ENCODE measurements around the gene SLIT3. TPM values are rescaled to one million over a fixed set of nuclear protein-coding genes. Genes with fewer than 3 reads are reported as not detected.
"Not testable (repeated sequence)": the region's sequence is repeated elsewhere in the genome, so short reads cannot be mapped to it uniquely, and the experiment has no call there.

SLIT3 gene
- total RNA-seq, 1 experiment from 2014 or later, result not detected

DNA sequence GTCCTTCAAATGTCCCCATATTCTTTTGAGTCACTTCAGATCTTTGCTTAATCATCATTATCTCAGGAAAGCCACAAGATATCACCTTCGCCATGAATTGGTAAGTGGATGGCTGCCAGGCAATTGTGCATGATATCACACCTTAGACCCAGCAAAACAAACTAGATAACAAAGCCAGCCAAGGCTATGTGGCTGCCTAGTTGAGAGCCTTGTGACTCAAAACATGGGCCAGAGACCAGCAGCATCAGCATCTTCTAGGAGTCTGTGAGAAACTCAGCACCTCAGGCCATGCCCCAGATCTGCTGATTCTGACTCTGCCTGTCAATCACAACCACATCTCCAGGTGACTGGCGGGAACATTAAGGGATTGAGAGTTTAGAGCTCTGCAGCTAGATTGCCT, 82.8 kb downstream of the SLIT3 start:
- no peaks in the 10 kb centered on the region for H4K20me1 ChIP-seq (ENCODE audit: insufficient read depth)
- H3K4me3 ChIP-seq, result no peak overlapping the region
- no TSS peak for BruUV-seq (replicated peaks)
- H3K4me1 ChIP-seq (replicated peaks; ENCODE audit: insufficient read depth), result no peaks in the 10 kb centered on the region
- H3K27ac ChIP-seq, result no peak overlapping the region
- ChIA-PET CTCF (no interaction called here), POLR2A (ENCODE audit: unreplicated experiment) (no interaction called here)
- intact Hi-C loops (cut with micrococcal nuclease; ENCODE audit: unreplicated experiment), result no loop called here
- H3K79me2 ChIP-seq (ENCODE audit: low read depth), result no peaks in the 10 kb centered on the region
- H3K9me3 ChIP-seq (ENCODE audit: insufficient read depth, low read depth), result no peaks in the 10 kb centered on the region
- H3K4me2 ChIP-seq, result no peak overlapping the region
- H3K9me2 ChIP-seq (ENCODE audit: insufficient read depth), result no peaks in the 10 kb centered on the region
- H3K27me3 ChIP-seq (ENCODE audit: insufficient read depth, low read depth), result peaks cover 79% of the 10 kb centered on the region
- no peak overlapping the region for H2AFZ ChIP-seq
- DNase-seq, result no peak
- no peaks in the 10 kb centered on the region for H3F3A ChIP-seq (ENCODE audit: insufficient read depth, low read depth)
- no peaks in the 10 kb centered on the region for H3K36me3 ChIP-seq (ENCODE audit: low read depth)
- TF ChIP-seq EZH2 (IDR thresholded peaks at IDR 0.05; ENCODE audit: low read depth), result no peak
- TF ChIP-seq, protein P1, sequence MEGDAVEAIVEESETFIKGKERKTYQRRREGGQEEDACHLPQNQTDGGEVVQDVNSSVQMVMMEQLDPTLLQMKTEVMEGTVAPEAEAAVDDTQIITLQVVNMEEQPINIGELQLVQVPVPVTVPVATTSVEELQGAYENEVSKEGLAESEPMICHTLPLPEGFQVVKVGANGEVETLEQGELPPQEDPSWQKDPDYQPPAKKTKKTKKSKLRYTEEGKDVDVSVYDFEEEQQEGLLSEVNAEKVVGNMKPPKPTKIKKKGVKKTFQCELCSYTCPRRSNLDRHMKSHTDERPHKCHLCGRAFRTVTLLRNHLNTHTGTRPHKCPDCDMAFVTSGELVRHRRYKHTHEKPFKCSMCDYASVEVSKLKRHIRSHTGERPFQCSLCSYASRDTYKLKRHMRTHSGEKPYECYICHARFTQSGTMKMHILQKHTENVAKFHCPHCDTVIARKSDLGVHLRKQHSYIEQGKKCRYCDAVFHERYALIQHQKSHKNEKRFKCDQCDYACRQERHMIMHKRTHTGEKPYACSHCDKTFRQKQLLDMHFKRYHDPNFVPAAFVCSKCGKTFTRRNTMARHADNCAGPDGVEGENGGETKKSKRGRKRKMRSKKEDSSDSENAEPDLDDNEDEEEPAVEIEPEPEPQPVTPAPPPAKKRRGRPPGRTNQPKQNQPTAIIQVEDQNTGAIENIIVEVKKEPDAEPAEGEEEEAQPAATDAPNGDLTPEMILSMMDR (conservative IDR thresholded peaks at IDR 0.05), result no peak

DNA sequence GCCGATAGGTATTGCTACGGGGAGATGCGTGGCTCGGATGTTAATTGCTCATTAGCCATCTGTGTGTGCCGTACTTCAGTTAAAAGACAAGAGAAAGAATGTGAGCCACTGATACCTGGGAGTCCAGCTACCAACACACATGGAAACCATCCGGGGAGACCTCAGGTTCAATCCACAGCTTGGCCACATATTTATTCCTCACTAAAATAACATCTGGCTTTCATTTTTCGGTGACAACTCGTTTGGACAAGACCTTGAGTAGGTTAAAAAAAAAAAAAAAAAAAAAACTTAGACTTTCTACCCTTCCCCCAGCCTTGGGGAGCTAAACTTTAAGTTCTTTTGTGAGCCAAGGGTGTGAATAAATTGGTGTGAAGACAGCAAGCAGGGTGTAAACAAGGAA, 84.1 kb downstream of the SLIT3 start:
- intact Hi-C loops (cut with micrococcal nuclease; ENCODE audit: unreplicated experiment), result no loop called here
- ChIA-PET POLR2A (ENCODE audit: unreplicated experiment) (no interaction called here), CTCF (no interaction called here)
- TF ChIP-seq EZH2 (IDR thresholded peaks at IDR 0.05; ENCODE audit: low read depth), result no peak
- TF ChIP-seq, protein P1 (conservative IDR thresholded peaks at IDR 0.05), result no peak
- no peak for DNase-seq
- H3K27ac ChIP-seq, result no peak overlapping the region
- H4K20me1 ChIP-seq (ENCODE audit: insufficient read depth), result no peaks in the 10 kb centered on the region
- no peaks in the 10 kb centered on the region for H3K79me2 ChIP-seq (ENCODE audit: low read depth)
- H3K36me3 ChIP-seq (ENCODE audit: low read depth), result no peaks in the 10 kb centered on the region
- H3K4me2 ChIP-seq, result no peak overlapping the region
- H3K4me1 ChIP-seq (replicated peaks; ENCODE audit: insufficient read depth), result no peaks in the 10 kb centered on the region
- BruUV-seq (replicated peaks), result no TSS peak
- H3K9me3 ChIP-seq (ENCODE audit: insufficient read depth, low read depth), result no peaks in the 10 kb centered on the region
- no peak overlapping the region for H2AFZ ChIP-seq
- H3F3A ChIP-seq (ENCODE audit: insufficient read depth, low read depth), result no peaks in the 10 kb centered on the region
- H3K9me2 ChIP-seq (ENCODE audit: insufficient read depth), result no peaks in the 10 kb centered on the region
- H3K4me3 ChIP-seq, result no peak overlapping the region
- H3K27me3 ChIP-seq (ENCODE audit: insufficient read depth, low read depth), result peaks cover 69% of the 10 kb centered on the region

DNA sequence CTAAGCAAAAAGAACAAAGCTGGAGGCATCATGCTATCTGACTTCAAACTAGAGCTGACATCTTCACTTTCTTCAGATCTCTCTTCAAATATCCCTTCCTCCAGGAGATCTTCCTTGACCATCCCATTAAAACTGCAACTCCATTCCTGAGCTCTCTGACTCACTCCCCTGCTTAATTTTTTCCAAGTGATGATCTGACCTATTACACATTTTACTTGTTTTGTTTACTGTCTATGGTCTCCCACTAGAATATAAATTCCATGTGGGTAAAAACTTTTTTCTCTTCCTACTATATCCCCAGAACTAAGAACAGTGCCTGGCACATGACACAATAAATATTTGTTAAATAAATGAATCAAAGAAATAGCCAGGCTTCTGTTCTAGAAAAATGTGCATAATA, 87.5 kb downstream of the SLIT3 start:
- Histone ChIP-seq H3K9me3 (ENCODE audit: insufficient read depth, low read depth) (no peaks in the 10 kb centered on the region), H3K36me3 (ENCODE audit: low read depth) (no peaks in the 10 kb centered on the region), H3K79me2 (ENCODE audit: low read depth) (no peaks in the 10 kb centered on the region), H3K4me3 (no peak overlapping the region), H4K20me1 (ENCODE audit: insufficient read depth) (no peaks in the 10 kb centered on the region), H3F3A (ENCODE audit: insufficient read depth, low read depth) (no peaks in the 10 kb centered on the region), H3K9me2 (ENCODE audit: insufficient read depth) (no peaks in the 10 kb centered on the region), H3K27me3 (ENCODE audit: insufficient read depth, low read depth) (peaks cover 46% of the 10 kb centered on the region), H3K4me1 (replicated peaks; ENCODE audit: insufficient read depth) (no peaks in the 10 kb centered on the region), H3K4me2 (no peak overlapping the region), H2AFZ (no peak overlapping the region), H3K27ac (no peak overlapping the region)
- DNase-seq, result no peak
- BruUV-seq (replicated peaks), result no TSS peak
- ChIA-PET POLR2A (ENCODE audit: unreplicated experiment) (no interaction called here), CTCF (no interaction called here)
- intact Hi-C loops (cut with micrococcal nuclease; ENCODE audit: unreplicated experiment), result no loop called here
- TF ChIP-seq, protein P1 (conservative IDR thresholded peaks at IDR 0.05), result no peak
- TF ChIP-seq EZH2 (IDR thresholded peaks at IDR 0.05; ENCODE audit: low read depth), result no peak

DNA sequence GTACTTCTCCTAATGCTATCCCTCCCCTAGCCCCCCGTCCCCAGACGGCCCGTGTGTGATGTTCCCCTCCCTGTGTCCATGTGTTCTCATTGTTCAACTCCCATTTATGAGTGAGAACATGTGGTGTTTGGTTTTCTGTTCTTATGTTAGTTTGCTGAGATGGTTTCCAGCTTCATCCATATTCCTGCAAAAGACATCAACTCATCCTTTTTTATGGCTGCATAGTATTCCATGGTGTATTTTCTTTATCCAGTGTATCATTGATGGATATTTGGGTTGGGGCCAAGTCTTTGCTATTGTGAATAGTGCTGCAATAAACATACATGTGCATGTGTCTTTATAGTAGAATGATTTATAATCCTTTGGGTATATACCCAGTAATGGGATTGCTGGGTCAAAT, 89.2 kb downstream of the SLIT3 start:
- not testable (repeated sequence) for H2AFZ ChIP-seq; H4K20me1 ChIP-seq (ENCODE audit: insufficient read depth); BruUV-seq (replicated peaks)

More for the DNA sequence above, 89.2 kb downstream of the SLIT3 start:
- H3K9me2 ChIP-seq (ENCODE audit: insufficient read depth); H3F3A ChIP-seq (ENCODE audit: insufficient read depth, low read depth); H3K4me2 ChIP-seq; CTCF ChIA-PET; DNase-seq; H3K79me2 ChIP-seq (ENCODE audit: low read depth); H3K36me3 ChIP-seq (ENCODE audit: low read depth); H3K27ac ChIP-seq; intact Hi-C loops (cut with micrococcal nuclease; ENCODE audit: unreplicated experiment); H3K4me1 ChIP-seq (replicated peaks; ENCODE audit: insufficient read depth); H3K9me3 ChIP-seq (ENCODE audit: insufficient read depth, low read depth); H3K4me3 ChIP-seq; POLR2A ChIA-PET (ENCODE audit: unreplicated experiment): not testable (repeated sequence)
- peaks cover 28% of the 10 kb centered on the region for H3K27me3 ChIP-seq (ENCODE audit: insufficient read depth, low read depth)

All from PC-9 (cell line).